GM12865 (cell line): ENCODE measurements around the gene RB1.
"Not testable (repeated sequence)": the region's sequence is repeated elsewhere in the genome, so short reads cannot be mapped to it uniquely, and the experiment has no call there.

Experiments used
- DNase-seq: peaks from one replicate; pipeline ENCODE4 v3.0.0; 2010; ENCODE audit warnings: low read depth
- H3K4me3 ChIP-seq: 2 replicates; pipeline ENCODE4 v1.5.1; 2011; ENCODE audit warnings: mild to moderate bottlenecking, low read depth, low read length, control low read depth
- TF ChIP-seq, protein P1 (sequence below): IDR thresholded peaks from 2 replicates; pipeline ENCODE4 v1.5.1; 2011; ENCODE audit warnings: low read length, control low read depth, low read depth, inconsistent platforms; ENCODE audit not compliant: insufficient read depth; ENCODE audit errors: missing control alignments

Gene RB1

DNA sequence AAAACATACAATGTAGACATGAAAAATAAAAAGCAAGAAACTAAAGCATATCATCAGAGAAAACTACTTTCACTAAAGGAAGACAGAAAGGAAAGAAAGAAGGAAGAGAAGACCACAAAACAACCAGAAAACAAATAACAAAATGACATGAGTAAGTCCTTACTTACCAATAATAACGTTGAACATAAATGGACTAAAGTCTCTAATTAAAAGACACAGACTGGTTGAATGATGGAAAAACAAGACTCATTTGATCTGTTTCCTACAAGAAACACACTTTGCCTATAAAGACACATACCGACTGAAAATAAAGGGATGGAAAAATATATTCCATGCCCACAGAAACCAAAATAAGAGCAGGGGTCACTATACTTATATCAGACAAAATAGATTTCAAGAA lies 46.0 kb downstream of the RB1 start:
- no peak overlapping the region for H3K4me3 ChIP-seq
- TF ChIP-seq, protein P1, sequence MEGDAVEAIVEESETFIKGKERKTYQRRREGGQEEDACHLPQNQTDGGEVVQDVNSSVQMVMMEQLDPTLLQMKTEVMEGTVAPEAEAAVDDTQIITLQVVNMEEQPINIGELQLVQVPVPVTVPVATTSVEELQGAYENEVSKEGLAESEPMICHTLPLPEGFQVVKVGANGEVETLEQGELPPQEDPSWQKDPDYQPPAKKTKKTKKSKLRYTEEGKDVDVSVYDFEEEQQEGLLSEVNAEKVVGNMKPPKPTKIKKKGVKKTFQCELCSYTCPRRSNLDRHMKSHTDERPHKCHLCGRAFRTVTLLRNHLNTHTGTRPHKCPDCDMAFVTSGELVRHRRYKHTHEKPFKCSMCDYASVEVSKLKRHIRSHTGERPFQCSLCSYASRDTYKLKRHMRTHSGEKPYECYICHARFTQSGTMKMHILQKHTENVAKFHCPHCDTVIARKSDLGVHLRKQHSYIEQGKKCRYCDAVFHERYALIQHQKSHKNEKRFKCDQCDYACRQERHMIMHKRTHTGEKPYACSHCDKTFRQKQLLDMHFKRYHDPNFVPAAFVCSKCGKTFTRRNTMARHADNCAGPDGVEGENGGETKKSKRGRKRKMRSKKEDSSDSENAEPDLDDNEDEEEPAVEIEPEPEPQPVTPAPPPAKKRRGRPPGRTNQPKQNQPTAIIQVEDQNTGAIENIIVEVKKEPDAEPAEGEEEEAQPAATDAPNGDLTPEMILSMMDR = no peak
- no peak for DNase-seq

DNA sequence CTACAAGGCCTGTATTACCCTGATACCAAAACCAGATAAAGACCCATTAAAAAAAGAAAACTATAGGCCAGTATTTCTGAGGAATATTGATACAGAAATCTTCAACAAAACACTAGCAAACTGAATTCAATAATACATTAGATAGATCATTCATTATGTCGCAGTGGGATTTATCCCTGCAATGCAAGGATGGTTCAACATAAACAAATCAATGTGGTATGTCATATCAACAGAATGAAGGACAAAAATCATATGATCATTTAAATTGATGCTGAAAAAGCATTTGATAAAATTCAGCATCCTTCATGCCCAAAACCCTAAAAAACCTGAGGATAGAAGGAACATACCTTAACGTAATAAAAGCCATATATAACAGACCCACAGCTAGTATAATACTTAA lies 50.0 kb downstream of the RB1 start:
- TF ChIP-seq, protein P1 = no peak
- no peak overlapping the region for H3K4me3 ChIP-seq
- DNase-seq = no peak

DNA sequence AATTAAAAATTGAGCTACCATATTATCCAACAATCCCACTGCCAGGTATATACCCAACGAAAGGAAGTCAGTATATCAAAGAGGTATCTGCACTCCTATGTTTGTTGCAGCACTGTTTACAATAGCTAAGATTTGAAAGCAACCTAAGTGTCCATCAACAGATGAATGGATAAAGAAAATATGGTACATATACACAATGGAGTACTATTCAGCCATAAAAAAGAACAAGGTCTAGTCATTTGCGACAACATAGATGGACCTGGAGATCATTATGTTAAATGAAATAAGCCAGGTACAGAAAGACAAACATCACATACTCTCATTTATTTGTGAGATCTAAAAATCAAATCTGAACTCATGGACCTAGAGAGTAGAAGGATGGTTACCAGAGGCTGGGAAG lies 52.0 kb downstream of the RB1 start:
- not testable (repeated sequence) for DNase-seq, H3K4me3 ChIP-seq

DNA sequence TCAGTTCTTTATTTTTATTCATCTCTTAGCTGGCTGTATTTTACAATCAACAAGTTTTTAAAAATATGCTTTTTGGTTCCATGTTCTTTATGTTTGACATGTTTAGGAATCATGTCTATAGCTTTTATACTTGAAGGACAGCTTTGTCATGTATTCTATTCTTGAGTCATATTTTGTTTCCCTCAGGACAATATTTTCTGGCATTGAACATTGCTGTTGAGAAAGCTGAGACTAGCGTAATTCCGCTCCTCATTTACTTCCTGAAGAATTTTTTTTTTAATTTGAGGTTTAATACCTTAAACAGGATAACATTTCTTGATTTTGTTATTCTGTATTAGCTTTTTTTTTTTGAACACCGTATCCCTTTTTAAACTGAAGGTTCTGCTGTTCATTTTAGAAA lies 53.2 kb downstream of the RB1 start:
- TF ChIP-seq, protein P1 = no peak
- H3K4me3 ChIP-seq = no peak overlapping the region
- DNase-seq = no peak

DNA sequence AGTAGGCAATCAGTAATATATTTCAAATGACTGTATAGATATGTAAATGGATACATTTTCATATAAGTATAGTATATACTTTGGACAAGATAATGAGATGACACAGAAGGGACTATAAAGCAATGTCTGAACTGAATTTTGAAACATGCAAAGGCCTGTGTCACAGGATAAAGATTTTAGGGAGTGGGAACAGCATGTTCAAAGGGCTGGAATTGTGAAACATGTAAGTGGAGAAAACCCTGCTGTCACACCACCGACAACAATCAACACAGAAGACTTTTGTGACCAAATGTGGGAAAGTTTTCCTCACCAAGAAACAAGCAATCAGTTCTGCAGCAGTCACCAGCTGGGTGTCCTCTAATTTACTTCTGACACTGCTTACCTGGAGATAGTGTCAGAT lies 66.4 kb downstream of the RB1 start:
- H3K4me3 ChIP-seq = no peak overlapping the region
- DNase-seq = no peak
- TF ChIP-seq, protein P1 = no peak

DNA sequence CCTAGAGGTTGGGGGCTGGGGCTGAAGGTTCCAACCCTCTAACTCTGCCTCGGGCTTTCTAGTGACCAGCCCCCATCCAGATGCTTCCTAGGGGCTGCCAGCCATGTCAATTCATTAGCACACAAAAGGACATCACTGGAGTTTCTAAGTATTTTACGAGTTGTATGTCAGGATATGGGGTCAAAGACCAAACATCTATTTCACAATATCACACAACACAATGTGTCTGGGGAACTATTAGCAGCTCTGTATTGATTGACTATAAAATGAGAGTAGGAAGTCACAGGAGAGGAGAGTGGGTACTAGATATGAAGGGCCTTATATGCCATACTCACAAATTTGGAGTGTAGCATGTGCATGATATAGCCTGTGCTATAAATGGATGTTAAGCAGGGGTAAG lies 67.3 kb downstream of the RB1 start:
- H3K4me3 ChIP-seq = no peak overlapping the region
- TF ChIP-seq, protein P1 = no peak
- DNase-seq = no peak

DNA sequence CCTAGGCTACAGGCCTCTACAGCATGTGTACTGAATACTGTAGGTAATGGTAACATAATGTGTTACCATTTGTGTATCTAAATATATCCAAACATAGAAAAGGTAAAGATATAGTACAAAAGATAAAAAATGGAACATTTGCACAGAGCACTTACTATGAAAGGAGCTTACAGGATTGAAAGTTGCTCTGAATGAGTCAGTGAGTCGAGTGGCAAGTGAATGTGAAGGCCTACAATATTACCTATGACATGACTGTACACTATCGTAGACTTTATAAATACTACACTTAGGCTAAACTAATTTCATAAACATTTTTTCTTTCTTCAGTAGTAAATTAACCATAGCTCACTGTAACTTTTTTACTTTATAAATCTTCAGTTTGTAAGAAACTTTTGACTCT lies 74.3 kb downstream of the RB1 start:
- no peak overlapping the region for H3K4me3 ChIP-seq
- no peak for DNase-seq
- TF ChIP-seq, protein P1 = no peak

DNA sequence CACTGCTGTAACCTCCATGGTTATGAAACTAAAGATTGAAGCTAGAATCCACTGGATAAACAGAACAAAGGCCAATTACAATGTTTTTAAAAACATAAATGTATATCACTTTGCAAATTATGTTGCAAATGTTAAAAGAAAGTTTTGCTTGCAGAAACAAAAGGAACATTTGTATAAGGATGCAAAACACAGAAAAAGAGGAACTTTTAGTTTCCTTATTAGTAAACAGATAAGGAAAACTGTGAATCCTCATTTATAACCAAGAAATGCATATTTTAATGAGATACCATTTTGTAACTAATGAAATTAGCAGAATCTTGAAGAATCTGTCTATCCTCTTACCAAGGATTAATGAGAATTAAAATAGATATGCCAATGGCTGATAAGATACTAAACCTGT lies 77.0 kb downstream of the RB1 start:
- H3K4me3 ChIP-seq = no peak overlapping the region
- DNase-seq = no peak
- TF ChIP-seq, protein P1 = no peak
